Transverse colon (tissue), 3 donors: ENCODE data around the gene PAX7.

Experiments used
- EP300 ChIP-seq: sonication (generic); formaldehyde crosslinking; IDR thresholded peaks from one replicate; pipeline ENCODE4 v1.6.1; 2017; ENCODE audit warnings: antibody characterized with exemption, low read depth
- POLR2A ChIP-seq: fragments of 450-650 bp; IDR thresholded peaks from one replicate; pipeline ENCODE4 v1.6.1; 2016; ENCODE audit warnings: antibody characterized with exemption, mild to moderate bottlenecking, moderate library complexity
- TF ChIP-seq, protein P1 (sequence below), 5 experiments: fragments of 200-600 bp in 3 of 5; fragments of 450-650 bp in 2 of 5; sonication (generic) in 3 of 5; IDR thresholded peaks; 1 replicate in 2 of 5; 2 replicates in 3 of 5; pipeline ENCODE4 v1.5.1; 2016 to 2017; ENCODE audit warnings: antibody characterized with exemption in 5 of 5, inconsistent platforms in 3 of 5, mild to moderate bottlenecking in 2 of 5, moderate library complexity in 1 of 5

DNA sequence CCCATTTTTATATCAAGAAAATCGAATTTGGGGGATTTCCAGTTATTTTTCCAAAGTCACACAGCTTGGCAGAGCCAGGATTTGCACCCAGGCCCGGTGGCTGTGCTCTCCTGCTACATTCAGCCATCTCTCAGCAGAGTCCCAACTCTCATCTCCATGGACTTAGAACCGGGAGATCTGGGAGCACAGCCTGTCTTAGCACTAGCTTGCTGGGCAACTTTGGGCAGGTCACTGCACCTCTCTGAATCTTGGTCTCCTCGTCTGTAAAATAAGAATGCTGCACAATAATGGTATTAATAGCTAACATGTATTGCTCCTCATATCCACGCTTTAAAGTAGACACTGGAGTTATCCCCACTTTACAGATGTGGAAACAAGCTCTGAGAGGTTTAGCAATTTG is 47.8 kb upstream of the PAX7 start:
- TF ChIP-seq, protein P1, sequence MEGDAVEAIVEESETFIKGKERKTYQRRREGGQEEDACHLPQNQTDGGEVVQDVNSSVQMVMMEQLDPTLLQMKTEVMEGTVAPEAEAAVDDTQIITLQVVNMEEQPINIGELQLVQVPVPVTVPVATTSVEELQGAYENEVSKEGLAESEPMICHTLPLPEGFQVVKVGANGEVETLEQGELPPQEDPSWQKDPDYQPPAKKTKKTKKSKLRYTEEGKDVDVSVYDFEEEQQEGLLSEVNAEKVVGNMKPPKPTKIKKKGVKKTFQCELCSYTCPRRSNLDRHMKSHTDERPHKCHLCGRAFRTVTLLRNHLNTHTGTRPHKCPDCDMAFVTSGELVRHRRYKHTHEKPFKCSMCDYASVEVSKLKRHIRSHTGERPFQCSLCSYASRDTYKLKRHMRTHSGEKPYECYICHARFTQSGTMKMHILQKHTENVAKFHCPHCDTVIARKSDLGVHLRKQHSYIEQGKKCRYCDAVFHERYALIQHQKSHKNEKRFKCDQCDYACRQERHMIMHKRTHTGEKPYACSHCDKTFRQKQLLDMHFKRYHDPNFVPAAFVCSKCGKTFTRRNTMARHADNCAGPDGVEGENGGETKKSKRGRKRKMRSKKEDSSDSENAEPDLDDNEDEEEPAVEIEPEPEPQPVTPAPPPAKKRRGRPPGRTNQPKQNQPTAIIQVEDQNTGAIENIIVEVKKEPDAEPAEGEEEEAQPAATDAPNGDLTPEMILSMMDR (IDR thresholded peaks at IDR 0.05), result no peak
- TF ChIP-seq POLR2A (no peak), EP300 (no peak)
